Measurements from ENCODE around the gene GAA. TPM values are rescaled to one million over a fixed set of nuclear protein-coding genes. Genes with fewer than 3 reads are reported as not detected.

The GAA gene
- total and polyA plus RNA-seq, 2 of the 4 experiments (the other 2 are of a cell fraction) = 2.2 to 14.8 TPM

DNA sequence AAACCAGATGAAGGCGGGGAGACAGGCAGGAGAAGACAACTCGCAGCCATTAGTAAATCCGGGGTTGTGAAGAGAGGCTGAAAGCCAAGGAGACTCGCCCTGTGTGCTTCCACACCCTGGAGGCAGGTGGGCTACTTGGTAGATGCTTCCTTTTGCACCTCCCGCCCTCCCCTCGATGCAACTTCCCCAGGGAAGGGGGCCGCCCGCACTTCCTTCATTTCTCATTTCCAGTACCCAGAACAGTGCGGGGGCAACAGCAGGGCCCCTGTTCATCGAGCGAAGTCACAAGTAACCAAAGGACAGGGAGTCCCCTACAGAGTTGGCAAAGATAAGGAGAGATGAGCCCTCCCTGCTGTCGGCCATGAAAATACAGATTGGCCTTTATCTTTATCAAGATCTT, 40.0 kb upstream of the GAA start:
- Histone ChIP-seq H2BK15ac (ENCODE audit: low read depth, low read length) (no peak overlapping the region), H3K9me1 (ENCODE audit: insufficient read depth, low read length) (peaks cover 5% of the 10 kb centered on the region; the same call in 1 of the 2 replicates), H4K91ac (ENCODE audit: insufficient read depth, low read depth, low read length) (no peak overlapping the region), H3K9ac (ENCODE audit: low read depth, low read length) (no peak overlapping the region), H3K27ac (ENCODE audit: insufficient read depth, low read length) (no peak overlapping the region), H4K8ac (ENCODE audit: low read depth in 2 of 2, low read length in 2 of 2) (no peak overlapping the region), H3K36me3 (ENCODE audit: control insufficient read depth, insufficient read depth, low read length) (peaks cover 7% of the 10 kb centered on the region; the same call in 1 of the 2 replicates), H4K20me1 (ENCODE audit: insufficient read depth, low read length) (no peaks in the 10 kb centered on the region), H3K14ac (replicated peaks; ENCODE audit: low read depth, low read length) (no peak overlapping the region), H3K23ac (ENCODE audit: low read depth, low read length) (no peak overlapping the region), H3K4me2 (ENCODE audit: low read depth, low read length) (no peak overlapping the region), H3K4me3 (ENCODE audit: insufficient read depth, low read depth, low read length) (no peak overlapping the region), H3K18ac (ENCODE audit: low read depth, low read length) (no peak overlapping the region), H3K9me3 (ENCODE audit: control insufficient read depth, insufficient read depth, low read length) (no peaks in the 10 kb centered on the region), H3K4me1 (ENCODE audit: control insufficient read depth, insufficient read depth, low read length) (peaks cover 7% of the 10 kb centered on the region), H2AK5ac (ENCODE audit: low read depth, low read length) (no peak overlapping the region), H2AFZ (replicated peaks; ENCODE audit: low read length, poor library complexity) (no peak overlapping the region), H4K5ac (ENCODE audit: low read depth, low read length) (no peak overlapping the region), H2BK20ac (ENCODE audit: low read depth, low read length) (no peak overlapping the region), H2BK5ac (ENCODE audit: low read depth, low read length, poor library complexity, severe bottlenecking) (no peak overlapping the region), H3K4ac (ENCODE audit: low read depth, low read length) (no peak overlapping the region), H3K56ac (ENCODE audit: extremely low read depth, insufficient read depth, low read length) (no peak overlapping the region), H3K27me3 (ENCODE audit: control insufficient read depth, insufficient read depth, low read length) (no peaks in the 10 kb centered on the region), H2BK120ac (ENCODE audit: low read depth, low read length) (no peak overlapping the region), H2AK9ac (replicated peaks; ENCODE audit: low read depth, low read length, poor library complexity) (no peak overlapping the region), H3K79me1 (ENCODE audit: low read depth in 1 of 2, low read length in 2 of 2) (no peaks in the 10 kb centered on the region)
- no TSS peak for BruUV-seq (replicated peaks)
- ChIA-PET POLR2A (ENCODE audit: unreplicated experiment) (no interaction called here), CTCF (no interaction called here)
- in situ Hi-C loops (cut with MboI; ENCODE audit: low sequenced_read_pairs) (no loop called here), dilution Hi-C loops (cut with HindIII; ENCODE audit: low sequenced_read_pairs, unreplicated experiment) (no loop called here), intact Hi-C loops (cut with micrococcal nuclease) (no loop called here)
- TF ChIP-seq RCOR1 (IDR thresholded peaks at IDR 0.05; ENCODE audit: insufficient replicate concordance, low read length) = no peak
- TF ChIP-seq MAZ (IDR thresholded peaks at IDR 0.05; ENCODE audit: borderline replicate concordance, low read depth, low read length) = no peak
- WGBS, 2 experiments (ENCODE audit: extremely low coverage in 2 of 2, insufficient read length in 1 of 2) = no CpG with 5 or more reads among the region's 12 CpGs
- DNase-seq (no peak), ATAC-seq (ENCODE audit: low read depth) (no peak)
